HG02678 (cell line): ENCODE results near the gene PAM16.

Experiments used
- ATAC-seq: cut with Tn5 transposase; IDR thresholded peaks from one replicate; pipeline ENCODE4 v1.9.1; 2021; ENCODE audit warnings: mild to moderate bottlenecking, moderate library complexity; ENCODE audit not compliant: unreplicated experiment

PAM16 gene

GRCh38 chr16:4322121-4323052 lies 28.7 kb downstream of the PAM16 start:
- ATAC-seq: no peak

GRCh38 chr16:4321286-4322120 lies 29.6 kb downstream of the PAM16 start:
- no peak for ATAC-seq

DNA sequence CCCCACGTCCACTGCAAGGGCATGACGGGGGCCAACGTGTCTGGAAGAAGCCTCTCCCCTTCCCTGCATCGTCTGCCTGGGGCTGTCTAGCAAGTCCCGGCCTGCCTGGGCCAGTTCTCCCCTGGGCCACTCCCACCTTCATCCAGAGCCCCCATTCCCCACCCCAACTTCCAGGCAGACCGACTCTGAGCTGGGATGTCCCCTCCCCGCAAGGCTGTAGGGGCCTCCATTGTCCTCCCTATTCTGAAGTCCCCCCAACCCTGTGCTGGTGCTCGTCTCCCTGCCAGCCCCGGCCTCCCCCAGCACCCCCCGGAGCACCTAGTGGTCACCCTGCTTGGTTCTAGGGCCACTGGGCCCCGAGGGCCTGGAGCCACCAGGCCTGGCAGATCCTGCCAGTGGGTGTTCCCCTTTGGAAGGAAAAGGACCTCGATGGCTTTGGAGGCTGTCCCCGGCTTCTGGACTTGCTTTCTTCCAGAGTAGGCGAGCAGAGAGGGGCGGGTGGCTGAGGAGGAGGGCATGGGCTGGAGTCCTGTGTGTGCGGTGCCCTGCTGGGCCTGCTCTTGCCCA lies 30.5 kb downstream of the PAM16 start:
- no peak for ATAC-seq

GRCh38 chr16:4319454-4320421 lies 31.4 kb downstream of the PAM16 start:
- ATAC-seq: peak; percentile 47

GRCh38 chr16:4318967-4319366 lies 32.2 kb downstream of the PAM16 start:
- ATAC-seq: no peak

DNA sequence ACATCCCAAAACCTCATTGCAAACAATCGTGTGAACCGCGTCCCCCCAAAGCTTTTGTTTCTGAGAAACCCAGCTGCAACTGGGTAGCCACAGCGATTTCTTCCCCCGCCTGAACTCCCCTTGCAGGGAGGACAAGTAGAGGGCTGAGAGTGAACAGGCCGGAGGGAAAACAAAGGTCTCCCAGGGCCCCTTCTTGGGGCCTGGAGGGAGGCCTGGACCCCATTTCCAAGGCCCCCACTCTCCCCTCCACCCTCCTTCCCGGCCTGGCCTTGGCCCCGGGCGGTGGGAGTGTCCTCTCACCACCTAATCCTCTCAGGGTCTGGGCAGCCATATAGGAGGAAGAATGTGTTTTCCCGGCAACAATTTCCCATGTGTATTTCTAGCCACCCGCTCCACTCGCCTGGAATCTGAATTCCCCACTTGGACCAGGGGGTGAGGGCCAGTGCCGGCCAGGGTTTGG lies 32.6 kb downstream of the PAM16 start:
- no peak for ATAC-seq

GRCh38 chr16:4317532-4318450 lies 33.3 kb downstream of the PAM16 start:
- ATAC-seq: no peak

DNA sequence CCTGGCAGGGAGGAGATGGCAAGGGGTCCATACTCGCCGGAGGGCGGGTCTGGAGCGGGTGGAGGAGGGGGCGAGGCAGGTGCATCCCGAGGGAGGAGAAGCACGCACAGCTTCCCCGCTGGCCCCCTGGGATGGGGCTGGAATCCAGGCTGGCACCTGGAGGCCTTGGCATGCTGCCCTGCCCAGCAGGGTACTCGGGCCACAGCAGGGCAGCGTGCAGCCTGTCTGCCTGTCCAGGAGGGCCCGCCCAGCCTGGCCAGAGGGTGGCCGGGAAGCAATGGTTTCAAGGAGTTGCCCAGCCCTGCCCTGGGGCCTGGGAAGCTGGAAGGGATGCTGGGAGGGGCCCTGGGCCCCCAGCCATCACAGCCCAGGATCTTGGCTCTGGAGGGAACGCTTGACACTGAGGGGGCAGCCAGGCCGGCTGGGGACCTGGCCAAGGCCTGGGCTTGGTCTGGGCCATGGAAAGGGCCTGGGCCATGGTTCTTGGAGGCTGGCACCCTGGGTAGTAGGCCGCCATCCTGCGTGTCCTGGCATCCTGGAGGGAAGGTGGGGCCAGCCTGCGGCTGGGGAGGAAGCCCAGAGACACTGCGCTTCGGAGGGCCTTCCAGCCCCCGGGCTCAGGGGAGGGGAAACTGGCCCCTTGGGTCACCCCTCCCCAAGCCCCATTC lies 34.1 kb downstream of the PAM16 start:
- no peak for ATAC-seq

- ATAC-seq: no peak
Measured at GRCh38 chr16:4316108-4316863, 34.8 kb downstream of the PAM16 start.

- ATAC-seq: no peak
Measured at GRCh38 chr16:4315186-4316107, 35.7 kb downstream of the PAM16 start, which contains the start of gene GLIS2. Gene GLIS2 (plus strand): TSS chr16:4316067. CDS start chr16:4332281, 16,214 bp downstream.

GRCh38 chr16:4314532-4315185 lies 36.5 kb downstream of the PAM16 start:
- no peak for ATAC-seq

DNA sequence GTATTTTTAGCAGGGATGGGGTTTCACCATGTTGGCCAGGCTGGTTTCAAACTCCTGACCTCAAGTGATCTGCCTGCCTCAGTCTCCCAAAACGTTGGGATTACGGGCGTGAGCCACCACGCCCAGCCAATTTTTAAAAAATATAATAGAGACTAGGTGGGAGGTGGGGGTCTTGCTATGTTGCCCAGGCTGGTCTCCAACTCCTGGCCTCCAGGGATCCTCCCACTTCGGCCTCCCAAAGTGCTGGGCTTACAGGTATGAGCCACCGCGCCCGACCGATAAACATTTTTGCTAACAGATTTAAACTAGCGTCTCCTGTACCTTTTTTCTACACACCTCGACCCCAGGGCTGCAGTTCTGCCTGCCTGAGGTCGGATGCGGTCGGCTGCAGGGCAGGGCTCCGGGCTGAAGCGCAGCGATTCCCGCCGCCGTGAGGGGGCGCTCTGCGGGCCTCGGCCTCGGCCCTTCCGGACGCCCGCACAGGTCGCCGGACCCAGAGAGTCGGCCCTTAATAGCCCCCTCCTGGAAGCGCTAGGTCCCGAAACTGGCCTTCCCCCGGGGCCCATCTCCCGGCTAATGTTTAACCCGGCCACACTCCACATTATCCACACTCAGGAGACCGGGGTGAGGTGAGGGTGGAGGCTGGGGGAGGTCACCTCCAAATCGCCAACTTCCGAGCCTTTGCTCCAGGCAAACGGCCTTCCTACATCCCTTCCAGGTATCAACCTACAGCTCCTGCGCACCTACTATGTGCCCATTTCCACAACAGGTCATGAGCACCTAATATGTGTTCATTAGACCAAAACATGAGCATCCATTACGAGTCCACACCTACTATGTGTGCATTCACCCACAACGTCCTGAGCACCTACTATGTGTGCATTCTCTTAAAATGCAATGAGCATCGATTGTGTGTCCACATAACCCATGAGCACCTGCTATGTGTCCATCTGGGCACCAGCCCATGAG lies 37.3 kb downstream of the PAM16 start:
- ATAC-seq: no peak

DNA sequence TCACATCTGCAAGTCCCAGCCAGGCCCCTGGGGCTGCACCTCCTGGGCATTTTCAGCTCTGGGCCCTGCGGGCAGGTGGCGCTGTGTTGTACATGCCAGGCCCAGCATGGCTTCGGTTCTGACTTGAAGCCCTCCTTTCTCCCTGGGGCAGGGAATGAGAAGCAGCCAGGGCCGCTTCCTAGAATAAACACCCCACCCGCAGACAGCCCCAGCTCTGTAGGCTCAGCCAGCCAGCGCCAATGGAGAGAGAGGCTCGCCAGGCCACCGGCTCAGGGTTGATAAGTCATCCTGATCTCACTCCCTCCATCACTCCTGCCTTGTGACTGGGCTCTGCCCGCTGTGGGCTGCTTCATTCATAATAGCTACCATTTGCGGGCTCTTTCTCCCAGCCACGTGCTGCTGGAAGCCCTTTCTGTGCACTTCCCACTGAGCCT lies 41.3 kb downstream of the PAM16 start:
- no peak for ATAC-seq

- no peak for ATAC-seq
Measured at GRCh38 chr16:4309102-4309832, 41.9 kb downstream of the PAM16 start.
